Activated CD4-positive, alpha-beta T cell treated with anti-CD3 and anti-CD28 coated beads, Interleukin-2, amount 50 U/mL, for 4 hours (primary cell): Measurements from ENCODE around the gene CALML5.
"Not testable (repeated sequence)": the region's sequence is repeated elsewhere in the genome, so short reads cannot be mapped to it uniquely, and the experiment has no call there.

Source experiments
- DNase-seq, 2 experiments: peaks; one replicate each; pipeline ENCODE4 v3.0.0-alpha.2; 2020

CALML5 gene

GRCh38 chr10:5479481-5480161 lies 19.7 kb downstream of the CALML5 start:
- no peak for DNase-seq

- DNase-seq: no peak
These were observed 20.6 kb downstream of the CALML5 start for GRCh38 chr10:5478694-5479305.

GRCh38 chr10:5477948-5478693 lies 21.2 kb downstream of the CALML5 start:
- no peak for DNase-seq

GRCh38 chr10:5476918-5477525 lies 22.3 kb downstream of the CALML5 start:
- DNase-seq: no peak

DNA sequence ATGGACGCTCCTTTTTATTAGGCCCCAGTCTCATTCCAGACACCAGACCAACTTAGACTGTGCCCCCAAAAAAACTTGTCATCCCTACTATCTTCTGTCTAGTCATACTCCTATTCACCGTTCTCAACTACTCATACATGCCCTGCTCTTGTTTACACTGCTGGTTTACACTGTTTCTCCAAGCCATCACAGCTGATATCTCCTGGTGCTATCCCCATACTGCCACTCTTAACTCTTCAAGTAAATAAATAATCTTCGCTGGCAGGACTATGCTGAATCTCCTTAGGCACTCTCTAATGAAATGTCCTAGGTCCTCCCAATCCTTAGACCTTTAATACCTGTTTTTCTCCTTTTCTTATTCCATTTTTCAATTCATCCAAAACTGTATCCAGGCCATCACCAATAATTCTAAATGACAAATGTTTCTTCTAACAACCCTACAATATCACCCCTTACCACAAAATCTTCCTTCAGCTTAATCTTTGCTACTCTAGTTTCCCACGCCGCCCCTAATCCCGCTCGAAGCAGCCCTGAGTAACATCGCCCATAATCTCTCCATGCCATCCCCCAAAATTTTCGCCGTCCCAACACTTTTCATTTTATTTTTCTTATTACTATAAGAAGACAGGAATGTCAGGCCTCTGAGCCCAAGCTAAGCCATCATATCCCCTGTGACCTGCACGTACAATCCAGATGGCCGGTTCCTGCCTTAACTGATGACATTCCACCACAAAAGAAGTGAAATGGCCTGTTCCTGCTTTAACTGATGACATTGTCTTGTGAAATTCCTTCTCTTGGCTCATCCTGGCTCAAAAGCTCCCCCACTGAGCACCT lies 23.2 kb downstream of the CALML5 start:
- DNase-seq: not testable (repeated sequence)

DNA sequence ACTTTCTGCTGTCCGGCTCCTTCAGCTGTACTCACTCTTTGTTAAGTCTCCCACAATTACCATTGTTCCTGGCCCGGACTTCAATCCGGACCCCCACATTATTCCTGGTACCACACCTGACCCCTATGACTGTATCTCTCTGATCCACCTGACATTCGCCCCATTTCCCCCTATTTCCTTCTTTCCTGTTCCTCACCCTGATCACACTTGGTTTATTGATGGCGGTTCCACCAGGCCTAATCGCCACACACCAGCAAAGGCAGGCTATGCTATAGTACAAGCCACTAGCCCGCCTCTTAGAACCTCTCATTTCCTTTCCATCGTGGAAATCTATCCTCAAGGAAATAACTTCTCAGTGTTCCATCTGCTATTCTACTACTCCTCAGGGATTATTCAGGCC lies 24.3 kb downstream of the CALML5 start:
- not testable (repeated sequence) for DNase-seq

GRCh38 chr10:5474642-5475041 lies 24.7 kb downstream of the CALML5 start:
- not testable (repeated sequence) for DNase-seq

GRCh38 chr10:5470062-5470751 lies 29.2 kb downstream of the CALML5 start:
- no peak for DNase-seq

- DNase-seq: no peak
These were observed 29.9 kb downstream of the CALML5 start for GRCh38 chr10:5469353-5470061.

DNA sequence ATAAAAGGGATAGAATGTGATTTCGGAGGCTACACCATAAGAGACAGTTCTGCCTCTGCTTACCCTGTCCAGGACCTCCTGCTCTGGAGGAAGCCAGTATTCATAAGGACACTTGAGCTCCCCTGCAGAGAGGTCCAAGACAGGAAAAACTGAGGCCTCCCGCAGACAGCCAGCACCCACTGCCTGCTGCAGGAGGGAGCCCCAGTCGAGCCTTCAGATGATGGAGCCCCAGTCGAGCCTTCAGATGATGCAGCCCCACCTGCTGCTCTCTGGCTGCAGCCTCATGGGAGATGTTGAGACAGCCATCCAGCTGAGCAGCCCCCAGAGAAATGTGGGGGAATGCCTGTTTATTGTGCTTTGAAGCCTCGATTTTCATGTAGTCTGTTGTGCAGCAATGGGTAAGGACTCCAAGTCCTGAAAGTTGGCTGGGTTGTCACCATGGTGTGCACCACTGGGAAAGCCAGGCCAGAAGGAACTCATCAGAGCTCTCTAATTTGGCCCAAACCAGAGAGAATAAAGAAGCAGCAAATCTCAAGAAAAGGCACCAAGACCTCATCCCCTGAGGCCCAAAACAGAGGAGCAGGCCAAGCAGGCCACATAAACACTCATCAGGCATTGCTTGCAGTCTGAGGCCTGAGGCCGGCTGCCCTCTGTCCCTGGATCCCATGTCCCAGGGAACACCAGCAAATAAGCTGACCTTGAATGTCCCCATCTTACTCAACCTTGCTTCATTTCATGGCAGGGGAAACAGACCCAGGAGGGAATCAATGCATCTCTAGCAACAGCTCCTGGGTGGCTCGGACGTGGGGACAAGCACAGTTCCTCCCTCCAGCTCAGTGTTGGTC lies 30.9 kb downstream of the CALML5 start:
- DNase-seq: no peak

GRCh38 chr10:5467634-5468255 lies 31.6 kb downstream of the CALML5 start:
- no peak for DNase-seq

DNA sequence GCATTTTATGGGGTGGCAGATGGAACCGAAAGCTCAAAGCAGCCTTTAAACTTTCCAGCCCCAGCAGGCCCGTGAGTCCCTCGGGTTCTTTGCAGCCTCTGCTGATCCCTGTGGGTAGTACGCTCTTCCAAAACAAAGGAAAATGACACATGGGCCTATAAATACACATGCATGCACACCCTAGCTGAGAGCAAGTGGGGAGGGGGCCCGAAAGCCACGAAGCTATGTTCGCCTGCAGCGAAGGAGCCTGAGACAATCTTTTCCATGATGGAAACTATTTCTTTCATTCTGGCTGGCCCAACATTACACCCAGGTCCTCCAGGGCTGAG lies 32.2 kb downstream of the CALML5 start:
- DNase-seq: no peak

DNA sequence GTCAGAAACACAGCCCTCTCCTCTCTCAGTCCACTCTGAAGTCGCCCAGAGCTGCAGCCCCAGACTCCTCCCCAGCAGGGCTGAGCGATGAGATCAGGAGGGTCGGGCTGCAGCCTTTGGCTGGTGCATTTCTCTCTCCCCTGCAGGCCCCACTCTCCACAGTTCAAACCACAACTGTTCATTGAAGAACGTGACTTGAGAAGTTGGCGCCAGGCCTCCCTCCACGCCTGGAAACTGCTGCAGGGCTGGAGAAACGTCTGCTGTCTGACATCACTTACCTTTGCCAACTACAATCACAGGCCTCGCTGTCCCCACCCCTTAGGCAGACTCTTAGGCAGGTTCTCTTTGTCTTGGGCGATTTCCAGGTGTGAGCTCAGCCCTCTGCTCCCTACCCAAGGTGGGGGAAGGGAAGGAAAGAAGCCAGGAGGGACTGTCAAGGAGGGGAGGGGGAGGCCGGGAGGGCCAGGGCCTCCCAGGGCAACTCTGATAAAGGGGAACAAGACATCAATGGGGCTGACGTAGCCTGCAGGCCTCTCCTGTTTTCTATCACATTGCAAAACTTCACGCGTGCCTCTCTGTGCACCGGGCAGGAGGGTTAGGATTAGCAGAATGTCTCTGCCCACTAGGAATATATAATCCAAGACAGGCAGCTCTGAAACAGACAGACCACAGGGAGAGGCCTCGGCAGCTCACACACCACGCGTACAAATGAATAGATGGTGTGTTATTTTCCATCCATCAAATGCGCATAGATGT lies 32.7 kb downstream of the CALML5 start:
- DNase-seq: no peak

GRCh38 chr10:5465976-5466450 lies 33.4 kb downstream of the CALML5 start:
- no peak for DNase-seq

DNA sequence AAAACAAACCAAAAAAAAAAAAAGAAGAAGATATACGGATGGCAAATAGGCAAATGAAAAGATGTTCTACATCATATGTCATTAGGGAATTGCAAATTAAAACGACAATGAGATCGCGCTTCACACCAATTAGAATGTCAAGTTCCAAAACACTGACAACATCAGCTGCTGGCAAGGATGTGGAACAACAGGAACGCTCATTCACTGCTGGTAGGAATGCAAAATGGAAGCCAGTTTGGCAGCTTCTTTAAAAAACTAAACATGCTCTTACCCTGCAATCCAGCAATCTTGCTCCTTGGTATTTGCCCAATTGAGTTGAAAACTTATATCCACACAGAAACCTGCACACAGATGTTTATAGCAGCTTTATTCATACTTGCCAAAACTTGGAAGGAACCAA lies 34.8 kb downstream of the CALML5 start:
- DNase-seq: no peak

GRCh38 chr10:5462841-5463293 lies 36.5 kb downstream of the CALML5 start:
- DNase-seq: no peak

DNA sequence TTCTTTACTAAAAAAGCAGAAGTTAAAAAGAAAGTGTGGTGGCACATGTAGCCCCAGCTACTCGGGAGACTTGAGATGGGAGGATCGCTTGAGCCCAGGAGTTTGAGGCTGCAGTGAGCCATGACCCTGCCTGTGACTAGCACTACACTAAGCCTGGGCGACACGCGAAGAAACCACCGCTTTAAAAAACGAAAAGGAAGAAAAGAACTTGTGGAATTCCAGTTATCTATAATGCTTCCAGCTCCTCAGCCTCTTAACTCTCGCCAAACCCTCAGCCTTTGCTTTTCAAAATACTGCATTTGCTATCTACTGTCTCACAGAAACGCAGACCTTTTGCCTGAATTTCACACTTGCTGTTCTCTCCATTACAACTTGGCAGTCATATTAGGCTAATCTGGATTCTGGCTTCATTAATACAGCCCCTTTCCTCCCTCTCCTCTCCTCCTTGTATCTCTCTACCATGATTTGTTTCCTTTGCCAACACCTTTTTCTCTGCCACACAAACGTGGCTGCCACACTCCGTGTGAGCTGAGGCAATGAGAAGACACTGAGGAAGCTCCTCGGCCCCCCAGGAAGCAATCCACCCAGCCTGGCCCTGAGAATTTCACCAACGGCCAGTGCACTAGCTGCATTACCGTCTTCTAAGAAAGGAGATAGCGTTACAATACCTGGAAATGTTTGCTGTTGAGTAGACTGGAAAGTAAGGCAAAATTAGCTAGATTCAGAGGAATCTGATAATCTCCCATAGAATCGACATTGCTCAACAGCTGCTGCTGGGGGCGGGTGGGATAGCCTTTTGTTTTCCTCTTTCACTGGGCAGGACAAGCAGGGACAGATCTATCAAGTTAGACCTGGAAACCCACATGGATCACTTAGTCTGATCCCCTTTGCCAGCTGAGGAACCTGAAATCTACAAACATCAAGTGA lies 37.2 kb downstream of the CALML5 start:
- no peak for DNase-seq

DNA sequence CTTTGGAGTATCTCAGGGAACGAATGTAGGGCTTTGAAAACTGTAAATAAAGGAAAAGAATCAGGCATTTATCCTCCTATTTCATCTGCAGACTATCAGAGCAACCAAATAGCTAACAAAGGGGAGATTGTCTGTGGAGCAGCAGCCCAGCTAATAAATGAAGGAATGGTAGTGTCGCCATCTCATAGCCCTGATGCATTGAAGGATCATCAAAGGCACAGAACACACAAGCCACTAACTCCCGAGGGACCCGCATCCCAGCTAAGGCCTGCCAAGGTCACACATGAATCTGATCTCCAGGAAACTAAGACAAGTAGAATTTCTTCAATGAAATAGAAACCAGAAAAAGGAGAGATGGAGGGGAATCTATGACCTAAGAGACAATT lies 38.2 kb downstream of the CALML5 start:
- DNase-seq: no peak
